GM10266 (cell line): ENCODE data around the gene PUS7.
"Not testable (repeated sequence)": the region's sequence is repeated elsewhere in the genome, so short reads cannot be mapped to it uniquely, and the experiment has no call there.

Experiments used
- DNase-seq: peaks from one replicate; pipeline ENCODE4 v3.0.0; 2012; ENCODE audit errors: extremely low spot score
- TF ChIP-seq, protein P1 (sequence below): IDR thresholded peaks from 2 replicates; pipeline ENCODE4 v1.5.1; 2012; ENCODE audit warnings: mild to moderate bottlenecking, low read depth; ENCODE audit not compliant: control insufficient read depth, insufficient read depth; ENCODE audit errors: missing control alignments

Gene PUS7

DNA sequence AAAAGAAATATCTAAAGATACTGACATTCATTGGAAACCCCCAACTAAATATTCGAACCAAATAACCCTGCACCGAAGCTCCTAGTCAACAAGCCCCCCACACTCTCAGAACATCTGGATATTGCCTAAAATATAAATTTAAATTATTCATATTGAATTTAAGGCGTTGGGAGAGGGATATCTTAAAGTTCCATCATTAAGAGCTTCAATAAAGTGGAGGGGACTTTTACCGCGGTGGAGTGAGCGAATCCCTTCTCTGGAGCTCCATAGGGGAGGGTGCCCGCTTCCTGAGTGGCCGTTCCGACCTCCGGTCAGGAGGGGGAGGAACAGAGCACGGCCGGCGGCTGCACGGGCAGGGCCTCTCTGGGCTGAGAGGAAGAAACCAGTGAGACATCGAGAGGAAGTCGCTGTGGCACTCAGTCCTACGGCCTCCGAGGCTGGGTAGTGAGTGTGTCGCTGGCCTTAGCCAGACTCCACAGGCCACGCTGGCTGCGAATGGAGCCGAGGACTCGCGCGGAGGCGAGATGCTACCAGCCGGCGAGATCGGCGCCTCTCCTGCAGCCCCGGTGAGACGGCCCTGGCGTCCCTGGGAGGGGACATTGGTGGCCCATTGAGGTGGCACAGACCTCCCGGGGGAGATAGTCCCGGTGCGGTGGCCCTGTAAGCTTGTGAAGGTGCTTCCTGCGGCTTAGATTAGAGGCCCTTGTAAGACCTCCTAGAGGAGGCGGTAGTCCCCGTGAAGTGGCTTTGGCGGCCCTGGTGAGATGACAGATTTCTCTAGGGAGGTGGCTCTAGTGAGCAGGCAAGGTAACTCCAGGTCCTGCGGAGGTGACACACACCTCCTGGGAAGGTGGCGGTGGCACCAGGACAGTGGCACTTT, 10.0 kb upstream of the PUS7 start, which contains the start of gene RINT1:
RINT1 (plus strand) TSS at position 410 of the 880 bp plus-strand sequence; CDS start at position 525, 115 bp downstream.
- peak; percentile 84 for DNase-seq
- TF ChIP-seq, protein P1, sequence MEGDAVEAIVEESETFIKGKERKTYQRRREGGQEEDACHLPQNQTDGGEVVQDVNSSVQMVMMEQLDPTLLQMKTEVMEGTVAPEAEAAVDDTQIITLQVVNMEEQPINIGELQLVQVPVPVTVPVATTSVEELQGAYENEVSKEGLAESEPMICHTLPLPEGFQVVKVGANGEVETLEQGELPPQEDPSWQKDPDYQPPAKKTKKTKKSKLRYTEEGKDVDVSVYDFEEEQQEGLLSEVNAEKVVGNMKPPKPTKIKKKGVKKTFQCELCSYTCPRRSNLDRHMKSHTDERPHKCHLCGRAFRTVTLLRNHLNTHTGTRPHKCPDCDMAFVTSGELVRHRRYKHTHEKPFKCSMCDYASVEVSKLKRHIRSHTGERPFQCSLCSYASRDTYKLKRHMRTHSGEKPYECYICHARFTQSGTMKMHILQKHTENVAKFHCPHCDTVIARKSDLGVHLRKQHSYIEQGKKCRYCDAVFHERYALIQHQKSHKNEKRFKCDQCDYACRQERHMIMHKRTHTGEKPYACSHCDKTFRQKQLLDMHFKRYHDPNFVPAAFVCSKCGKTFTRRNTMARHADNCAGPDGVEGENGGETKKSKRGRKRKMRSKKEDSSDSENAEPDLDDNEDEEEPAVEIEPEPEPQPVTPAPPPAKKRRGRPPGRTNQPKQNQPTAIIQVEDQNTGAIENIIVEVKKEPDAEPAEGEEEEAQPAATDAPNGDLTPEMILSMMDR: peak; percentile 91

DNA sequence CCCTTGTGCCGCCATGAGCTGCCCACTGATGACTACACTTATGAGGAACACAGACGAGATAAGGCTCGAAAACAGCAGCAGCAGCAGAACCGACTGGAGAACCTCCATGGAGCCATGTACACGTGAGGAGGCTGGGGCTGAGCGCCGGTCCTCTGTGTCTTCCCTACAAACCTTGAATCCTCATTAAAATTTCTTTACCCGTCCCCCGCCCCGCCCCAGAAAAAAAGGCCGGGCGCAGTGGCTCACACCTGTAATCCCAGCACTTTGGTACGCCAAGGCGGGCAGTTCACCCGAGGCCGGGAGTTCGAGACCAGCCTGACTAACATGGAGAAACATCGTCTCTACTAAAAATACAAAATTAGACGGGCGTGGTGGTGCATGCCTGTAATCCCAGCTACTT, 8.5 kb upstream of the PUS7 start:
- TF ChIP-seq, protein P1: no peak
- DNase-seq: no peak

DNA sequence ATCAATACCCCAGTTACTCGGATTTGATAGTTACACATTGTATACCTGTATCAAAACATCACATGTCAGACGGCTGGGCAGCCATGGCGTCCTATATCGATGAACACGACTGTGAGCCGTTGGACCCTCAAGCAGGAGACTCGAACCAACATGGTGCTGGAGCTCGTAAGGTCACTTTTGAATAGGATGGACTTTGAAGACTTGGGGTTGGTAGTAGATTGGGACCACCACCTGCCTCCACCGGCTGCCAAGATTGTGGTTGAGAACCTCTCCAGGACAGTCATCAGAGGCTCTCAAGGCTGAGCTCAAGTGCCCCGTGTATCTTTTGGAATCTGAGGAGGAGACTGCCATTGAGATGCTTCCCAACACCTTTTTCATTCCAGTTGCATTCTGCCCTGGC, 8.1 kb upstream of the PUS7 start:
- TF ChIP-seq, protein P1: no peak
- DNase-seq: no peak

DNA sequence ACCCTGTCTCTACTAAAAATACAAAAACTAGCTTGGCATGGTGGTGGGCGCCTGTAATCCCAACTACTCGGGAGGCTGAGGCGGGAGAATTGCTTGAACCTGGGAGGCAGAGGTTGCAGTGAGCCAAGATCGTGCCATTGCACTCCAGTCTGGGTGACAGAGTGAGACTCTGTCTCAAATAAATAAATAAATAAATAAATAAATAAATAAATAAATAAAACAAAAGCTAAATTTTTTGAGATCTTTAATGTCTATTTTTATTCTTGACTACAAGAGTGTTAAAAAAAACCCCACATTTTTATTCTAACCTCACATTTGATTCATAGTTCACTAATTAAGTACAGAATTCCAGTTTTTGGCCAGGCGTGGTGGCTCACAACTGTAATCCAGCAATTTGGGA, 5.7 kb upstream of the PUS7 start:
- not testable (repeated sequence) for DNase-seq

DNA sequence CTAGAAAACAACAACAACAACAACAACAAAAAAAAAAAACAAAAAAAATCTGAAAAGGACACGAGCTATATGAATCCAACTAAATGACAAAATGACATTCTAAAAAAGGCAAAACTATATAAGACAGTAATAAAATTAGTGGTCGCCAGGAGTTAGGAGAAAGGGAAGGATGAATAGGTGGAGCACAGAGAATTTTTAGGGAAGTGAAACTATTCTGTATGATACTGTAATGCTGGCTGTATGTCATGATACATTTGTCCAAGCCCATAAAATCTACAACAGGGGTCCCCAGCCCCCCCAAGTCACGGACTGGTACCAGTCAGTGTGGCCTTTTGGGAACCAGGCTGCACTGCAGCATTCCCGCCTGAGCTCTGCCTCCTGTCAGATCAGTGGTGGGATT, 2.8 kb upstream of the PUS7 start:
- TF ChIP-seq, protein P1: no peak
- DNase-seq: no peak

DNA sequence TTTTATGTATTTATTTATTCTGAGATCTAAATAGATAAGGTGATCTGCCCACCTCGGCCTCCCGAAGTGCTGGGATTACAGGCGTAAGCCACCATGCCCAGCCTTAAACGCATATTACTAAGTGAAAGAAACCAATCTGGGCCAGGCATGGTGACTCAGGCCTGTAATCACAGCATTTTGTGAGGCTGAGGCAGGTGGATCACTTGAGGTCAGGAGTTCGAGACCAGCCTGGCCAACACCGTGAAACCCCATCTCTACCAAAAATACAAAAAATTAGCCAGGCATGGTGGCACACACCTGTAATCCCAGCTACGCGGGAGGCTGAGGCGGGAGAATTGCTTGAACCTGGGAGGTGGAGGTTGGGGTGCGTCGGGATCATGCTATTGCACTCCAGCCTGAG, 2.4 kb upstream of the PUS7 start:
- not testable (repeated sequence) for DNase-seq

DNA sequence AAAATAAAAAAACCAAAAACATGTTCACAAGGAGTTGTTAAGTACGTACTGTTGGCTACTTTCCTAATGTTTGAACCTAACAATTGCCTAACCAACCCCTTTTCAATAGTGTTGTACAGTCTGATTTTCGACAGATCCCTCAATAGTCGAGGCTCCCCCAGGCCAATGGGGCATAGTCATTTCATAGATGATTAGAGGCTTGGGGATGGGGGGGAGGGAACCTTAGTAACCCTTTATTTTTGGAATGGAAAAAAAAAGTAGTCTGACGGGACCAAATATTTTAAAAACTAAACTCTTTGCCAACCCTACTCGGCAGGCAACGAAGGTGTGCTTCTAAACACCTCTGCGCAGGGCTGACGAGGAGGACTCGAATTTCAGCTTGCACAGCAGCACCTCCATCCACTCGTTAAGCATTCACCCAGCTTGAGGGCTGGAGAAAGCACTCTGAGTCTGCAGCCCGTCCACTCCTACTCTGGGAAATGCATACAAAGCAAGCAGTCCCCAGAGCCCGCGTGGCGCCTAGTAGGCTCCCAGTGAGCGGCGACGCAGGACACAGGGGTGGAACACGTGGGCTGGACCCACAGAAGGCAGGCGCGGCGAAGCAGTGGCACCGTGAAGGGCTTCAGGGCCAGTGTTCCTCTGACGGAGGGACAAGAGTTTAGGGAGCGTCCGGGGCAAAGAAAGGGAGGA, 899 bp downstream of the PUS7 start:
- TF ChIP-seq, protein P1: no peak
- peak; percentile 64 for DNase-seq

DNA sequence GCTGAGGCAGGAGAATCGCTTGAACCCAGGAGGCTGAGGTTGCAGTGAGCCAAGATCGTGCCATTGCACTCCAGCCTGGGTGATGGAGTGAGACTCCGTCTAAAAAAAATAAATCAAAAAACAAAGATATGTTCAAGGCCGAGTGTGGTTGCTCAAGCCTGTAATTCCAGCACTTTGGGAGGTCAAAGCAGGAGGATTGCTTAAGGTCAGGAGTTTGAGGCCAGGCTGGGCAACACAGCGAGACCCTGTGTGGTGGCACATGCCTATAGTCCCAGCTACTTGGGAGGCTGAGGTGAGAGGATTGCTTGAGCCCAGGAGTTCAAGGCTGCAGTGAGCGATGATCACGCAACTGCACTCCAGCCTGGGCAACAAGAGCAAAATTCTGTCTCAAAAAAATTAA, 1.5 kb downstream of the PUS7 start:
- DNase-seq: not testable (repeated sequence)
